SKM-1 (cell line): ENCODE data around the gene GNAS.
A peak's percentile ranks its signal among the peaks of the same experiment; 100 is the strongest.

Experiments used
- DNase-seq: peaks from one replicate; lab custom pipeline; 2025; ENCODE audit not compliant: unreplicated experiment; lab: John Stamatoyannopoulos, UW

GNAS gene

DNA sequence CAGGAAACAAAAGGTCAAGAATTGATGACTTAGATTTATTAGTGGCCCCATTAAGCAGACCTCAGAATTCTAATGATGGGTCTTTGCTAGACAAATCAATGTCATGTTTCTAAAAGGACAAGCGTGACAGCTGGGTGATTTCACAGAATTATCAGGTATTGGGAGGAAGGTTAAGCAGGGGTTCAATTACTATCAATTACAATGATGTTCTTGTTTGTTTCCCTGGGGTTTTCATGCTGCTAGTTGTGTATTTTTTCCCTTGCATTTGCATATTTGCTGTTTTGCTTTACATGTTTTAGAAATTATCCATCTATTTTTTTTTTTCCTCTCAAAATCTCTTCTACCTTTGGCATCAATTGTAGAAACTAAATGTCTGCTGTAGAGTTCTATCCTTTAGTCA lies 27.9 kb downstream of the GNAS start:
- no peak for DNase-seq

DNA sequence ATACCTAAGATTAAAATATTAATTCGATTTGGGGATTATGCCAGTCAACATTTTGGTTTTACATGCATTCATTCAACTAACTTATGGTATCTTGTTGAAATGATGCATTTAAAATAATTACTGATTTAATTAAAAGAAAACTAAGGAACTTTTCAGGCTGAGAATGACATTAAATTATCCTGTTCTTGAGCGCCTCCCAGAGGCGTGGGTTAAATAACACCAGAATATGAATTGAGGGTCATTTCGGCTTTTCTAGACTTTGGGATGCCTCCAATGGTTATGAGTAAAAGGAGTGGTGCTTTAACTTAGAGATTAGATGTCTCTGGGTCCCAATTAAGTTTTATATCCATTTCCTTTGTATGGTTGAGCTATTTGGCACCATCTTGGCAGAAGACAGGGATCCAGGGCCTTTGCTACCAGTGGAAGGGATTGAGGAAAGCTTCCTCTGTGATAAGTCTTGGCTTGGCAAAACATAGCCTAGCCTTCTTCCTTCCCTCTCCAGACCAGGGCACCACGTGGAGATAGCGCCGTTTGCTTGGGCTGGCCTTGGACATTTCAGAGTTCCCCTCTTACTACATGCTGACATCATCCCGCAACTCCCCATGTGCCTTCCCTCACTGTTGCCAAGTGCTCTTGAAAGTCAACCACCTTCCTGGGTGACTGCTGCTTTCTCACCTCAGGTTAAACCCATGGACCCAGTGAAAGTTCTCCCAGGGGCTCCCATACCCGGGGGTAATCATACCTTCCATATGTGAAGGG lies 28.7 kb downstream of the GNAS start:
- DNase-seq, result no peak

DNA sequence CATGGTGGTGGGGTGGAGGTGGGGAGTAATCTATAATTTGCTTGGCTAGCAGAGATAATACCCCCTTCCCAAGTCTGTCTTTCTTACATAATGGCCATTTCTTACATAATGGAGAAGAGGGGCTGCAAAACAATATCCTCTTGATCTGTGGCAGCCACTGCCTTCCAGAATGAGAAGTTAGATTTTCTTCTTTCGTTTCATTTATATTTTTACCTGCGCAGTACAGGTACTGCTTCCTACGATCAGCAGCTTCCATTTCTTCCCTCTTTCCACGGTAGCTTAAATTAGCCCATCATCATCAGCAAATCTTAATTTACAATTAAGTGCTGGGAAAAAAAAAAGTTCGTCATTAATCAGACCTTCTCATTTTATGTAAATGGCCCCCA lies 30.2 kb downstream of the GNAS start:
- DNase-seq, result no peak

DNA sequence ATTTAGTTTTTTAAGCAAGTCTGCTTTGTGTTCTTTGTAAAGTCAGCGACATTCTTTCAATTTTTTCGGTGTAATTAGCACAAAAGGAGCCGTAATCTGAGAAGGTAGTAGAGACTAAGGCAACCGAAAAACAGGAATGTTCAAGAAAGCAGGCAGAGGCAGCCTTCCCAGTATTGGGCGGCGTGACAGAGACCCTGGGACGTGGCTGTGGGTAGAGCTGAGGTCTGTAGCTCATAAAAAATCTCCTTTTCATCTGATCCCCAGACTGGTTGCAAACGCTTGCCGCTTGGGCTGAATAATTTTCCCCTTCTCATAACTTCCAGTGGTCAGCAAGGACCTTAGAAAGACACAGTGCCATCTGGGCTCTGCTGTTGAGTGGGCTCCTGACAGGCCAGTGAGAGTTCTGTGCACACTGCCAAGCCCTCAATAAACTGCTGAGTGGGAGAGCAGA lies 30.8 kb downstream of the GNAS start:
- DNase-seq, result no peak

DNA sequence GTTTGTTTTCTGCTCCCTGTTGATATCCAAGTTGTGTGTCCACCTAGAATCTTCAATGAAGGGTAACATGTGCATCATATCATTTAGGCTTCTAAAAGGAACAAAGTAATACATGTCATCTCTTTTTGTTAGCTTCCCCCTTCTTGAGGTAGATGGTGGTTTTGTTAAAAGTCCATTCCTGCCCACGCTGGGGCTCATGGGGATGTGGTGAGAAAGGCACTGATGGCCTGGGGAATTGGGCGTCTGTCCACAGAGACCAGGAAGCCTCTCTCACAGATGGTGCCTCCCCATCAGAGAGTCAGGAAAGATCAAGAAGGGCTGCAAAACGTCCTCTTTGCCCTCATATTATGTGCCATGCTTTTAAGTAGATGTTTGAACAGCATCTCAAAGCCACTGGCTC lies 32.5 kb downstream of the GNAS start:
- no peak for DNase-seq

DNA sequence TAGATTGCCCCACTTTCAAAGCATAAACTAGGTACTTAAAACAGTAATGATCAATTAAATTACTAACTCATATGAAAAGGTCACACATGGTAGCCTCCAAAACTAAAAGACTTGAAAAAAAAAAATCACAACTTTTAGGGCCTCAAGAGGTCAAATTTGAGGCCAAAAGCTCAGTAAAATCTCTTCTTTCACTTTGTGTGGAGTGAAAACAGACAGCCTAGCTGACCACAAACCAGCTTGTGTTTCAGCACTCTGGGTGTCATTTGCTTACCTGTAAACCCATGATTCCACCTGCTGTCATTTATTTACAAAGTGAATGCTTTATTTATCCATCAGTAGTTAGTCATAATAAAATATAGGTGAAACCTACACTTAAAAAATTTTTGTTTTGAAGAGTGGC lies 34.0 kb downstream of the GNAS start:
- no peak for DNase-seq

DNA sequence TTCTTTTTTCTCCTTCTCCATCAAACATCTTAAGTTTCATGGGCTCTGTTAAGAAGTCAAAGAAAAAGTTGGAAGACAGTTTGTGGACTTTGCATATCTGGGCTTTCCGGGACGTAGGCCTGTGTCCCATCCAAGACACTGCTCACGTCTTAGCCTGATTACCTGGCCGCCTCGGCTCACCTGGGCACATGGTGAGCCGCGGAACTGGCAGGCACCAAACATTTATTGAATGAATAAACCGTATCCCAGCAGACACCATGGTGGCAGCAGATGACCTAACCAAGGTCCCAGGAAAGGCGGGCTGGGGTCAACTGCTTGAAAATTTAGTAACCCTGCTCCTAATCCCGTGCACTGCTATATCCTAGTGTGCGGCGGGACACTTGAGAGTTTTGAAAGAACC lies 35.6 kb downstream of the GNAS start:
- DNase-seq, result no peak

DNA sequence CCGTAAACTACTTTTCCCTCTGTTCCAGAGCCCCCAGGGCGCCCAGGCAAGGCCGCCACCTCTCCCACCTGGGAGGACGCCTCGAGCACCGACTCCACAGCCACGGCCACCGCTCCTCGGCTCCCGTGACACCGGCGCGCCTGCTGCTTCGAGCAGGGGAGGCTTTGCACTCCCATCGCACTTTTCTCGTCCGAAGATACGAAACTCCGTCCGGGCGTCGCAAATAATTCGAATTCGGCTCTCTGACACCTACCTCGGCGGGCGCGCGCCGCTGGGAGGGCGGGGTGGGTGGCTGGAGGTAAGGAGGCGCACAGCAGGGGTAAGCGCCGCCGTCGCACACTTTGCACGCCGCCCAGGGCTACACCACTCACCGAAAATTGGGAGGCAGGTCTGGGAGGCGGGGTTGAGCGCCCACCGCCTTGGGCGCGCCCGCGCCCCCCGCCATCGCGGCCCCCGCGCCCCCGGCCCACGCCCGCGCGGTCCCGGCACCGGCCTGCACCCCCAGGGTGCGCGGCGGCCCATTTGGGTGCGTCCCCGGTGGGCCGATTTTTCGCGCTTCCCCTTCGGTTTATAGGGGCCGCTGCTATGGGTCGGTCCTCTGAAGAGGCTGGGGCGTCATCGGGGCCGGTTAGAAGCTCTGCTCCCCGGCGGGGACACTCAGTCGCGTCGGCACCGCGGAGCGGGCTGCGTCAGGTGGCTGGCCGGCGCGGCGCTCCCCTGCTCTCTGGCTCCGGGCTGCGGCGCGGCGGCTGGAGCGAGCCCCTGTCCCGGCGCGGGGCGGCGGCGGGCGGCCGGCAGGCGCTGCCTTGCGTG lies 36.2 kb downstream of the GNAS start:
- peak; percentile 64 for DNase-seq

DNA sequence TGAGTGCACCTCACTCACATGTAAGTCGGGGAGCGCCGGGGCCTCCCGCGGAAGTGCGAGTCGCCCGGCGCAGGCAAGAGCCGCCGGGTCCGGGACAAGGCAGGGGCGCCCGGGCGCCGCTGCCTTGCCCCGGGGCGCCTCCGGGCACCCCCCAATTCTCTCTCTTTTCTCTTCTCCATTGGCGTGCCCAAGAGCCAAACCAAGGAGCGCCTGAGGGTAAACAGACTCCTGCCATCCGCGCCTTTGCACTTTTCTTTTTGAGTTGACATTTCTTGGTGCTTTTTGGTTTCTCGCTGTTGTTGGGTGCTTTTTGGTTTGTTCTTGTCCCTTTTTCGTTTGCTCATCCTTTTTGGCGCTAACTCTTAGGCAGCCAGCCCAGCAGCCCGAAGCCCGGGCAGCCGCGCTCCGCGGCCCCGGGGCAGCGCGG lies 36.8 kb downstream of the GNAS start:
- no peak for DNase-seq

DNA sequence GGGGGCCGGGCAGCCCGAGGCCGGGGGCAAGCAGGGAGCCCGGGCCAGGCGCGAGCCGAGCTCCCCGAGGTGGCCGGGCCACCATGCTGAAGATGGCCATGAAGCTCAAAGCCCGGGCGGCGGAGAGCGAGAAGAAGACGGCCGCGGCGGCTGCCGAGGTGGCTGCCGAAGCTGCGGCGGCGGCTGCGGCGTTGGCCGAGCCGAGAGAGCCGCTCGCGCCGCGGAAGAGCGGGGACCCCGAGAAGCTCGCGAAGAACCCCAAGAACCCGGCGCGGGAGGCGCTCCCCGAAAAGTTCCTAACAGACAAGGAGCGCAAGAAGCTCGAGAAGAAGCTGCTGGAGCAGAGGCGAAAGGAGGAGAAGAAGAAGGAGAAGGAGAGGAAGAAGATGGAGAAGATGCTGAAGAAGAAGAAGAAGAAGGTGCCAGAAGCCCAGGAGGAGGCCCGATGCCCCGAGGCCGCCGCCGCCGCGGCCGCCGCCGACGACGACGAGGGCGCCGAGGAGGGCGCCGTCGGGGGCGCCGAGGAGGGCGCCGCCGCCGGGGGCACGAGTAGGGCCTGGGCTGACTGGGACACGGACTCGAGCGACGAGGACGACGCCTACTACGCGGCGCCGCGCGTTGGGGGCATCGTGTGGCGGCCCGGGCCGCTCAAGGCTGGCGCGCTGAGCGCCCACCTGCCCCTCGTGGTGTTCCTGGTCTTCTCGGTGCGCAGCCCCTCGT lies 37.4 kb downstream of the GNAS start:
- DNase-seq, result no peak

DNA sequence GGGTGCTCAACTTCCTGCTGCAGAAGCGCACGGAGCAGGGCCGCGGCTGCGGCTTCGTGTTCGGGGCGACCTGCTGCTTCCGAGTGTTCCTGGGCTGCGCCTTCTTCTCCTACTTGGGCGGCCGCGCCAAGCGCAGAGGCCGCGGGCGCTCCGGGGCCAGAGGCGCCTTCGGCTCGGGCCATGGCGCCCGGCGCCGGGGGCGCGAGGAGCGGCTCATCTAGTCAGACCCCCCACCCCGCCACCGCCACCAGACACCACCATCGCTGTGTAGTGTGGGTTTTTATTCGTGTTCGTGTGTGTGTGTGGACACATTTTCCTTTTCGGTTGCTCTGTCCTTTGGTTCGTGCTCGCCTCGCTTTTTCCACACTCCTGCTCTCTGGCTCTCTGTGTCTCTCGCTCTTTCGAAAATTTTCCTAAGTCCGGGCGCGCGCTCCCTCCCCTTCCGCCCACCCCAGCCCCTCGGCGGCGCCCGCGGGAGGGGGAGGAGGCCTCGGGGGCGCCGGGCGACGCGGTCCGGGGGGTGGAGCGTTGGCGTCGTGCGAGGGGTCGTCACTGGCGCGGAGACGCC lies 38.1 kb downstream of the GNAS start:
- DNase-seq, result peak; percentile 35

DNA sequence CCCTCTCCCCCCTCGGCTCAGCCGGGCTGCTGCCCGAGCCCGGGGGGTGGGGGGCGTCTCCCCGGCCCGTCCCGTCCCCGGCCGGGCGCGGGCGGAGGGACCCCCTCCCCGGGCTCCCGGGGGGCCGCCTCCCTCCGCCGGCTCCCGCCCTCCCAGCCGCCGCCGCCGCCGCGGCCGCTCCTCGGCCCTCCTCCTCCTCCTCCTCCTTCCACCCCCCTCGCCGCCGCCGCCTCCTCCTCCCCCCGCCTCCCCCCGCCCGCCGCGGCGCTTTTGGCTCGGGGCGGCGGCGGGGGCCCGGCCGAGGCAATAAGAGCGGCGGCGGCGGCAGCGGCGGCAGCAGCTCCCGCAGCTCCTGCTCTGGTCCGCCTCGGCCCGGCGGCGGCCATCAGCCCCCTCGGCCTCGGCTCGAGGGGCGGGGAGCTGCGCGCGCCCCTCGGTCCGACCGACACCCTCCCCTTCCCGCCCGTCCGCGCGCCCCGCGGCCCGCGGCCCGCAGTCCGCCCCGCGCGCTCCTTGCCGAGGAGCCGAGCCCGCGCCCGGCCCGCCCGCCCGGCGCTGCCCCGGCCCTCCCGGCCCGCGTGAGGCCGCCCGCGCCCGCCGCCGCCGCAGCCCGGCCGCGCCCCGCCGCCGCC lies 38.7 kb downstream of the GNAS start:
- peak; percentile 35 for DNase-seq

DNA sequence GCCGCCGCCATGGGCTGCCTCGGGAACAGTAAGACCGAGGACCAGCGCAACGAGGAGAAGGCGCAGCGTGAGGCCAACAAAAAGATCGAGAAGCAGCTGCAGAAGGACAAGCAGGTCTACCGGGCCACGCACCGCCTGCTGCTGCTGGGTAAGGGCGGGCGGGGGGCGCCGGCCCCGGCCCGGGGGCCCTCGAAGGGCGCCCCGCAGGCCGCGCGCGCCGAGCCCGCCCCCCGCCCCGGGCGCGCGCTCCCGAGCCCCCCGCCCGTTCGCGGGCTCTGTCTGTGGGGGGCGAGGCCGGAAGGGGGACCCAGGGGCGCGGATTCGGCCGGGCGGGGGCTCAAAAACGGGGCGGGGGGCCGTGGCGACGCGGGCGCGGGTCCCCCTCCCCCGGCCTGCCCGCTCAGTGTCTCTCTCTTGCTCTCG lies 39.2 kb downstream of the GNAS start:
- no peak for DNase-seq

DNA sequence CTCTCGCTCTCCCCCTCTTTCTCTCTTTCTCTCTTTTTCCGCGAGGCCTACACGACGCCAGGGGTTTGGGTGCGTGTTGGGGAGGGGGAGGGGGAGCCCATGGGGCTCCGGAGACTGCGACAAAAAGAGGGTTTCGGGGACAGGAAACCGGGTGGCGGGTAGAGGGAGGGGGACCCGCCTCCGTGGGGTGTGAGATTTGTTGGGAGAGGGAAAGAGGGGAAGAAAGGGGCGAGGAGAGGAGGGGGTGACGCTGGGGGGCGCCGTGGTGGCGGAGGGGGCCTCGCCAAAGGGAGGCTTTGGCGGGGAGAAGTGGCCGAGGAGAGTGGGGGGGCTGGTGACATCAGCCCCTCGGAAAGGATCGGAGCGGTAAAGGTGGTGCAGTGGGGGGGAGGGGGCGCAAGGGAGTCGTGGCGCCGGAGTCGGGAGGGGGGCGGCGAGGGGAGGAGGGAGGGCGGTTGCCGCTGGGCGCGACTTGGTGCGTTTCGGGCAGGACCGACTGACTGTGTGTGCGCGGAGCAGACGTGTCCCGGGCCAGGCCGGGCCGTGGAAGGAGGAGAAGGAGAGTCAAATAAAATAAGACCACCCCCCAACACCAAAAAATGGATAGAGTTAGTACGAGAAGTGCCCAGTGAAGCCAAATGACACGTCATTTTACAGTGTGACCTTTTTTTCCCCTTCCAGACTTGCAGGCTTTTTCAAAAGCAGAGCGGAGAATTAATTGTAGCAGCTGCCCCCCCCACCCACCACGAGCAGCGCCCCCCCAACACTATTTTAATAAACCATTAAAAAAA lies 39.8 kb downstream of the GNAS start:
- DNase-seq, result no peak

DNA sequence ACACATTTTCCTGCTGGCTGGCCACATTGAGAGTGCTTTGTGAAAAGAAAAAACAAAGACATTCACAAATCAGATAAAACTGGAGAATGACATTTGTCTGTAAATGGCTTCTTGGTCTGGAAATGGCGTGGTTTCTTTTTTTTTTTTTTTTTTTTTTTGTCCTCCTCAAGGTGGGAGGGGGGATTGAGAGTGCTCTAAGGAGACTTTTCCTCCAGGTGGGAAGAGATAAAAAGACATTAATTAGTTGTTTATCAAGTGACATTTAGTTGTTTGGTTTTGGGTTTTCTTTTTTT lies 40.4 kb downstream of the GNAS start:
- DNase-seq, result no peak

DNA sequence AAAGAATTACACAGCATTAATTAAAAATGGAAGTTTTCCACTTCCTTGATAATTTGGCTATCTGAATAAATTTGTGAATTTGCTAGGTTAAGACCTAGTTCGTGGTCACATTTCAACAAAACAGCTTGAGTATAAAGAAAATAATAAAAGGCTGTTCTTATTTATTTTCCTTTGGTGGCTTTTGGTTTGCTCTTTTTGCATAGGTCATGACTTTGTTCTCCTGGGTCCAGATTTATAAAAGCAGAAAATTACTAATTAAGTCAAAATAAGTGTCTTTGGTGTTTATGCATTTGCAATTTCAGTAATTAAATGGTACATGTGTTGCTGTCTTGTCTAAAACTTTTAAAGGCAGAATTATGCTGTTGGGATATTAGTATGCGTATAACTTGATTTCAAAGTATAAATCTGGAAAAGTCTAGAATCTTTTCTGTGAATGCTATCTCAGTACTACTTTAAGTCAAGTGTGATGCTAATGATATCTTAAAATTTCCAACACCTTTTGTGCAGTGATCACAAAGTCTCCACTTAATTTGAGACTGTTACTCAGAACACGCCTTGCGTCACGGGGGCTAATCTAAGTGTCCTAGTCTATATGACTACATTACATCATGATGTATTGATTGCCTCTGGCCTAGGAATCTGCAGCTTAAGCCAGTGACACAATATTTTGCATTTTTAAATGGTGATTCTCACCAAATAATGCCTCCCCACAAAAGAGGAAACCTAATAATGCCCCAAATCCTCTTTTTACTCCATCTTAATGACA lies 41.0 kb downstream of the GNAS start:
- DNase-seq, result no peak

DNA sequence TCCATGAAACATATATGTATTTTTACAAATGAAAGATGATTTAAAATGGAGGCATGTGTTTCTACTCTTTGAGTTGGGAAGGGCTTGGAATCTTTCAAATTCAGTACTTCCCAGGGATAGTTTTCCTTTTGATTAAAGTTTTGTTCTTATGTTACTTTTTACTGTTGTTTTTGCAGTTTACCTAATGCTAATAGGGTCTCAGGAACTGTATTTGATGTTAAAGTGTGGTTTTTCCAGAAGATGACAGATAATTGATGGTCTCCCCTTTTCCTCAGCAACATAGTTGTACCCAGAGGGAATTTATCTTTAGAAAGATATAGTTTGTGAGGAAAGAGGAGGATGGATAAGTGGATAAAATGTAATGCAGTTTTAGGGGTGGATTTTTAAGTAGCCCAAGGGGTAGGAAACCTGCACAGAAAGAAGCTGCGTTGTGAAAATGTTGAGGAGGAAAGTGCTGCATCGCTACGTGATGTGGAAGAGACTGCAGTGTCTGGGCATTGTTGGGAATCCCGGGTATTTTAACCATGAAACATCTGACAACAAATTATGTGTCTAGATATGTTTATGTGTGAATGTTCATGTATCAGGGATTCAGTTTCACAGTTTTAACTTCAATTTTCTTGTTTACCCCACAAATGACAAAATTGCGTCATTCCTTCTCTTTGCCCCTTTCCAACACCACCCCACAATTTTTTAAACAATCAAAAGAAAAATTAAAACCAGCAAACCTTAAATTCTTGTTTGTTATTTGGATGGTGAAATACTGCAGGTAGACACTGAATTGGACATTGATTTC lies 42.3 kb downstream of the GNAS start:
- DNase-seq, result no peak

DNA sequence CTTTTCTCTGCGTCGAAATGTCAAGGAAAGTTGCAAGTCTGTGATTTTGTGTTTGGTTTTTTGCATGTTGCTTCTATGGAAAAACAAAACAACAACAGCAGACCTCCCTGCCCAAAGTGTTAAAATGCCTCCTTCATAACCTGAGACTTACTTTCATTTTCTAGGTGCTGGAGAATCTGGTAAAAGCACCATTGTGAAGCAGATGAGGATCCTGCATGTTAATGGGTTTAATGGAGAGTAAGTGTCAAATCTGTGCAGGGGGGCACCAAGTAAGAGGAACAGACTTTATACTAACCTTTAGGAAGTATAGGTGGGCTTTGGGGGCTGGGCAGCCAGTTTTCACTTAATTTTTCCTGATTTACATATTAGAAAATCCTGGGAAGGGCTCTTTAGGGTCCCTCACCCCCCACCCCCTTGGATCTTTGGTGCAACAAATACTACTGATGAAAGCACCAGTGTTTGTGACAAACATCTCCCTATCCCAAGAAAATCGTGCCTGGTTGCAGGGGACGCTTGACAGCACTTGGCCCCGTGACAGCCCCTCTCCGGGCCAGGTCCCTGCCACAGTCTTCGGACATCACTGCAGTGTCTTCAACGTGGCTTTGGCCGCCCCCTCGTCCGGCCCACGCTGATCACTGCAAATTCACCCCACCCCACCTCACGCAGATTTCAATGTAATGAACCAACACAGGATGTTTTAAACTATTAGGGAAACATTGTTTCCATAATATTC lies 43.1 kb downstream of the GNAS start:
- DNase-seq, result no peak
